ENCODE results near the gene E2F7.

Gene E2F7

DNA sequence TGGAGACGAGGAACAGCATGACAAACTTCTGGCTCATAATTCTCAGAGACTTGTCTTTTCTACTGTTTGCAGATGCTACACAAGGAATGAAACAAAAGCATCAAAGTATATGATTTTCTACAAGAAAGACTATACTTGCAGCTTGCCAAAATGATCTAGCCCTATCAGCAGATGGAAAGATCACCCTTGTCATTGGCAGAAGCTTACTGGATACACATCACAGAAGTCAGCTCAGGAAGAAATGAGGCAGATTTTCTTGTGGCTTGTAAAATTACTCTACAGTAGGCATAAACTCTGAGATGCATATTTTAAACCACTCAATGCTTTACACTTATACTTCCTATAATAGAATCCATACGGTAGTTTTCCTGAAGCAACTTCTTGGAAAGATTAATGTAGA lies 20.6 kb downstream of the E2F7 start:
- Histone ChIP-seq H3K27me3 (ENCODE audit: control insufficient read depth, insufficient read depth, low read length) (no peaks in the 10 kb centered on the region), H3K4me3 (ENCODE audit: low read length) (no peak overlapping the region), H3K36me3 (ENCODE audit: control insufficient read depth, low read depth, low read length) (peaks cover 90% of the 10 kb centered on the region), H3K27ac (ENCODE audit: low read length) (no peak overlapping the region), H3K9me3 (ENCODE audit: control insufficient read depth, low read depth, low read length) (no peaks in the 10 kb centered on the region), H3K4me1 (ENCODE audit: control insufficient read depth, low read depth, low read length) (no peaks in the 10 kb centered on the region), H3K9ac (ENCODE audit: low read length) (no peak overlapping the region)

DNA sequence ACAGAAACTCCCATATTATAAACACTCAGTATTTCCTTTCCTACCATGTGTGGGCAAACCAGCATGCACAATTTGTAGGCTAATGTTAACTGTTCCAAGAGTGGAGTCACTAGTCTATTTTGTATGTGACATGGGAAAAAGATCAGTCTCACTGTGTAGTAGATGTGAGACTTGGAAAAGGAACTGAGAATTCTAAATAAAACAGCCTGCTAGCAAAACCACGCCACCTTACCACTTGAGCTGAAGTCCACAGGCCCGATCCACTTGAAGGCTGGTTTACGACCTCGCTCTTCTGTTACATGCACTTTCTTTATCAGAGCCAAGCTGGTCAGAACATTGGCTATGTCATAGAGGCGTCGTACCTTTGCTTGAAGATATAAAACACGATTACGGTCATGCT lies 22.5 kb downstream of the E2F7 start:
- H3K36me3 ChIP-seq (ENCODE audit: control insufficient read depth, low read depth, low read length): peaks cover 98% of the 10 kb centered on the region
- no peaks in the 10 kb centered on the region for H3K27me3 ChIP-seq (ENCODE audit: control insufficient read depth, insufficient read depth, low read length)
- peaks cover 14% of the 10 kb centered on the region for H3K9me3 ChIP-seq (ENCODE audit: control insufficient read depth, low read depth, low read length)
- H3K27ac ChIP-seq (ENCODE audit: low read length): no peak overlapping the region
- no peak overlapping the region for H3K4me3 ChIP-seq (ENCODE audit: low read length)
- no peaks in the 10 kb centered on the region for H3K4me1 ChIP-seq (ENCODE audit: control insufficient read depth, low read depth, low read length)
- H3K9ac ChIP-seq (ENCODE audit: low read length): no peak overlapping the region

DNA sequence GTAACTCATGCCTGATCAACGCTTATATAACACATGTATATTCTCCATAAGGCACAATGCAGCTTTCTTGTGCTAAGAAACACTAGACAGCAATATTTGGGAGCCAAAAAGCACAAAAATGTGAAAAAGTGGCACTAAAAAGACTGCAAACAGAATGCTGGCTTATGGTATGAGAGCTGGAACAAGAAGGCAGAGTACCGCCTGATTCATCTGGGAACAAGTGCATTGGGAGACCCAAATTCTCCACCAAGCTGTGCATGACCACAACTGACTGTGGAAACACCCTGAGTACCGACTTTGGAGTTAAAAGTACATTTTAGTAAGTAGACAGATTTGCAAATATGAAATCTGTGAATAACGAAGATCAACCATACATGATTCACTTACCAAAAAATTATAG lies 25.1 kb downstream of the E2F7 start:
- no peaks in the 10 kb centered on the region for H3K27me3 ChIP-seq (ENCODE audit: control insufficient read depth, insufficient read depth, low read length)
- H3K36me3 ChIP-seq (ENCODE audit: control insufficient read depth, low read depth, low read length): peaks cover 81% of the 10 kb centered on the region
- no peak overlapping the region for H3K9ac ChIP-seq (ENCODE audit: low read length)
- H3K4me1 ChIP-seq (ENCODE audit: control insufficient read depth, low read depth, low read length): no peaks in the 10 kb centered on the region
- peaks cover 14% of the 10 kb centered on the region for H3K9me3 ChIP-seq (ENCODE audit: control insufficient read depth, low read depth, low read length)
- no peak overlapping the region for H3K4me3 ChIP-seq (ENCODE audit: low read length)
- H3K27ac ChIP-seq (ENCODE audit: low read length): no peak overlapping the region

DNA sequence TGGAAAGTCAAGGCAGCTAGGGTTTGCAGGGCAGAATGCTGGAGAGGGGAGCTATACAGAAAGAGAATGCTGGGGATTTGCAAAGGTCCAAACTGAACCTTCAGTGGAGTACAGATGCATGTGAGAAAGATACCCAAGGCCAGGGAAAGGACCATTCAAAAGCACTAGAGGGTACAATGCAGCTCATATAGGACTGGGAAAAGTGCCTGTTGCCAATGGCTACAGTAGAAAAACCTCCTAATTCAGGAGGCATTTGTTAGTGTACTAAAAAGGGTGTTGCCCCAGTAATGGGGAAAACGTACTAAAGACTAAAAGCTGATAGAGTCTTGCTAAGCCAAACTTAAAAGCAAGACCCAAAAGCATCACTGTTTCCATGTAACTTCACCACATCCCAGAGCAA lies 30.1 kb downstream of the E2F7 start:
- Histone ChIP-seq H3K9me3 (ENCODE audit: control insufficient read depth, low read depth, low read length) (peaks cover 14% of the 10 kb centered on the region), H3K36me3 (ENCODE audit: control insufficient read depth, low read depth, low read length) (peaks cover 78% of the 10 kb centered on the region)

DNA sequence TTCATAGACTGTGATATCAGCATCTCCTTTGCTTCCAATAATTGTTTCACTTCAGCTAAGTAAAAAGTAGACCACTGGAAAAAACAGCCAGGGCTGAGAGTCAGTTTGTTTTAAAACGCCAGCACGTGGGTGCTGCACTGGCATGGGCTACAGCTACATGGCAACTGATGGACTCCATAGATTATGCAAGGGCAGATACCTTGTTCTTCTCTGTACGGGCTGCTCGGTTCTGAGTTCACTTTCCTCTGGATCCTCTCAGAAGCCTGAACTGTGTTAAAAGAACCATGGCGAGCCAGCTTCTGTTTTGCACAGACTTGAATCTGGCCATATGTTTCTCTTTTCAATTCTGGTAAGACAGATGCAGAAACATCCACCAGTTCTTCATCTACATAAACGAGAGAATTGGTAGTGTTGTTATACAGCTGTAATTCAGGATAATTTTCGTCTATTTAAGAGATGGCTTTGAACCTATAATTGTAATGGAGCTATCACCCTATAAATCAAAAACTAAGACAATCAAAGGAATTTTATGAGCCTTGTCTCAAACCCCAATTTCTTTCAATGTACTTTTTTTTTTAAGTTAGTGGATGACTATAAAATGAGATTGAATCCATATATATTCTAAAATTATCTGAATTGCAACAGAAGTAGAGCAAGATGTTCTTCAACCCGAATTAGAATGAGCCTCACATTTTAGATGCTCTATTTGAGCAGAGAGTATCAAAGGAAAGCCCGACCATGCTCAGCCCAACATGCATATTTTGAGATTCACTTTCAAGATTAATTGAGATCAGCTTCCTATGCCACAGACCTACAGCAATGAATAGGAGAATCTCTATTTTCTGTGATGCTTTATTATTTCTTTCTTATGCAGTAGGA lies 31.5 kb downstream of the E2F7 start:
- peaks cover 78% of the 10 kb centered on the region for H3K36me3 ChIP-seq (ENCODE audit: control insufficient read depth, low read depth, low read length)

More for the DNA sequence above, 30.1 kb downstream of the E2F7 start:
- Histone ChIP-seq H3K4me3 (ENCODE audit: low read length) (no peak overlapping the region), H3K4me1 (ENCODE audit: control insufficient read depth, low read depth, low read length) (no peaks in the 10 kb centered on the region), H3K9ac (ENCODE audit: low read length) (no peak overlapping the region), H3K27ac (ENCODE audit: low read length) (no peak overlapping the region), H3K27me3 (ENCODE audit: control insufficient read depth, insufficient read depth, low read length) (no peaks in the 10 kb centered on the region)

DNA sequence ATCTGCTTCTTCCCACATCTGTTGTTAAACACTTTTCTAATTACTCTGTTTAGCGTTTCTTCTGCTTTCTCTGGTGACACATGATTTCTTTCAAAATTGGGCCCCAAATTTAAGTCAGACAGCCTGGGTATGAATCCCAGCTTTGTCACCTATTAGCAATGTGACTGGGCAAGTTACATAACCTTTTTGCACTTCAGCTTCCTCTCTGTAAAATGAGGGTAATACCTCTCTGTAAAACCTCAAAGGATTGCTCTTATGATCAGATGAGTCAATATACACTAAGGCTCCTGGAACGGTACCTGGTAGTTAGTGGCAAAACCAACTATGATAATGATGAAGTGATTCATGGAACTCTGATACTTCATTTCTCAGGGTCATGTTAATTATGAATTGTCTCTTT lies 33.0 kb downstream of the E2F7 start:
- Histone ChIP-seq H3K4me3 (ENCODE audit: low read length) (no peak overlapping the region), H3K9me3 (ENCODE audit: control insufficient read depth, low read depth, low read length) (no peaks in the 10 kb centered on the region), H3K27ac (ENCODE audit: low read length) (no peak overlapping the region), H3K9ac (ENCODE audit: low read length) (no peak overlapping the region), H3K27me3 (ENCODE audit: control insufficient read depth, insufficient read depth, low read length) (no peaks in the 10 kb centered on the region), H3K4me1 (ENCODE audit: control insufficient read depth, low read depth, low read length) (no peaks in the 10 kb centered on the region), H3K36me3 (ENCODE audit: control insufficient read depth, low read depth, low read length) (peaks cover 81% of the 10 kb centered on the region)

More for the DNA sequence above, 31.5 kb downstream of the E2F7 start:
- no peak overlapping the region for H3K4me3 ChIP-seq (ENCODE audit: low read length)
- H3K27me3 ChIP-seq (ENCODE audit: control insufficient read depth, insufficient read depth, low read length): no peaks in the 10 kb centered on the region
- no peaks in the 10 kb centered on the region for H3K4me1 ChIP-seq (ENCODE audit: control insufficient read depth, low read depth, low read length)
- H3K27ac ChIP-seq (ENCODE audit: low read length): no peak overlapping the region
- H3K9me3 ChIP-seq (ENCODE audit: control insufficient read depth, low read depth, low read length): peaks cover 9% of the 10 kb centered on the region
- H3K9ac ChIP-seq (ENCODE audit: low read length): no peak overlapping the region

DNA sequence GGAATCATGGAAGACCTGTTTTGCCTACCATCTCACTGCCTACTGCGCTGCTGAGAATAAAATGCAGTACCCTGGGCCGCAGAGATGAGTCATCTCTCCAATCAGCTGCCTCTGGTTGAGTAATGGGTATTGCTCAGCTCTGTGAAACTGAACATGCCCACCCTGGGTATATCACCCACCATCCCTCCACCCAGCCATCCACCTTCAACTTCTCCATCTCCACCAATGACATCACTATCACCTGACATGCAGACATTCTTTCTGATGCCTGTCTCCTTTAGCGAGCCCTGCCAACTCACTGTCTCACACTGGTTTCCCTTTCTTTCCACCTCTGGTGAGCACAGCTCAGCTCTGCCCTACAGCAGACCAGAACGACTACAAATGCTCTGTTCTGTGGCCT lies 33.6 kb downstream of the E2F7 start:
- Histone ChIP-seq H3K27me3 (ENCODE audit: control insufficient read depth, insufficient read depth, low read length) (no peaks in the 10 kb centered on the region), H3K27ac (ENCODE audit: low read length) (no peak overlapping the region), H3K9ac (ENCODE audit: low read length) (no peak overlapping the region), H3K4me3 (ENCODE audit: low read length) (no peak overlapping the region), H3K36me3 (ENCODE audit: control insufficient read depth, low read depth, low read length) (peaks cover 84% of the 10 kb centered on the region), H3K9me3 (ENCODE audit: control insufficient read depth, low read depth, low read length) (no peaks in the 10 kb centered on the region), H3K4me1 (ENCODE audit: control insufficient read depth, low read depth, low read length) (no peaks in the 10 kb centered on the region)

DNA sequence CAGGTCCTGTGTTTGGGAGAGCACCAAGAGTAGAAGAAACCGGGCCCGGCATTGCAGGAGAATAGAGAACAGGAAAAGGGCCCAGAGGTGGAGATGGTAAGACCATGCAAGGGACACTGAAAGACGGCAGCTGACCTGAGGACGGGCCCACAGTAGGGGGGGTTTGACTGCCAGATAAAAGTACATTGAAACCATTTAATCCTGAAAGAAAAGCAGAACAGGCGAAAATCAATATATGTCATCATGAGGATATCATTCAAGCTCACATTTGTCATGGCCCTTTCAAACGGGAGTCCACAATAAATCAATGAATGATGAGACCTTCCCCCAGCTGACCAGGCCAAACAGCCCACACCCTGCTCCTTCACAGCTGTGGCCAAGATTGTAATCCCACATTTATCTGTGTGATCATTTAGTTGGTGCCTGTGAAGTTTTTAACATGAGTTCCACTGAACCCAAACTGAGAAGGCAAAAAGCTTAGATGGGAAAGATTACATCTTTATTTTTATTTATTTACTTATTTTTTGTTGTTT lies 39.5 kb downstream of the E2F7 start:
- Histone ChIP-seq H3K27me3 (ENCODE audit: control insufficient read depth, insufficient read depth, low read length) (no peaks in the 10 kb centered on the region), H3K27ac (ENCODE audit: low read length) (no peak overlapping the region), H3K4me1 (ENCODE audit: control insufficient read depth, low read depth, low read length) (no peaks in the 10 kb centered on the region), H3K9ac (ENCODE audit: low read length) (no peak overlapping the region), H3K4me3 (ENCODE audit: low read length) (no peak overlapping the region), H3K36me3 (ENCODE audit: control insufficient read depth, low read depth, low read length) (peaks cover 86% of the 10 kb centered on the region), H3K9me3 (ENCODE audit: control insufficient read depth, low read depth, low read length) (no peaks in the 10 kb centered on the region)

DNA sequence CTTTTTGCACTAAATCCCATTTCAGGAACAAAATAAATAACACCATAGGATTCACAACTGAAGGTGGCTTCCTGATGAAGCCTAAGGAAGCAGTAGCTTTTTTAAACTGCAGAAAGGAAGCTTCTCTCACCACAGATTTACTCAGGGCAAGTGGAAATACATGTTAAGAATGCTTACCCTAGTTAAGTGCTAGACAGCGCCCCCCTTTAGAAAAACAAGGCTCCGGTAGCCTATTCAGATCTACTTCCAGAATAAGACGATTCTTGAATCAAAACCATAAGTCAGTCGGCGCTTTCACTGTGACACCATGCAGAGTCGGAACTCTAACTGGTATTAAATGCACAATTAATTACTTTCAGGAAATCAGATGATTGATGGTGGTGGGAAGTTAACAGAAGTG lies 41.9 kb downstream of the E2F7 start:
- Histone ChIP-seq H3K27ac (ENCODE audit: low read length) (no peak overlapping the region), H3K9ac (ENCODE audit: low read length) (no peak overlapping the region), H3K4me3 (ENCODE audit: low read length) (no peak overlapping the region), H3K36me3 (ENCODE audit: control insufficient read depth, low read depth, low read length) (peaks cover 77% of the 10 kb centered on the region), H3K4me1 (ENCODE audit: control insufficient read depth, low read depth, low read length) (no peaks in the 10 kb centered on the region), H3K9me3 (ENCODE audit: control insufficient read depth, low read depth, low read length) (no peaks in the 10 kb centered on the region), H3K27me3 (ENCODE audit: control insufficient read depth, insufficient read depth, low read length) (no peaks in the 10 kb centered on the region)

DNA sequence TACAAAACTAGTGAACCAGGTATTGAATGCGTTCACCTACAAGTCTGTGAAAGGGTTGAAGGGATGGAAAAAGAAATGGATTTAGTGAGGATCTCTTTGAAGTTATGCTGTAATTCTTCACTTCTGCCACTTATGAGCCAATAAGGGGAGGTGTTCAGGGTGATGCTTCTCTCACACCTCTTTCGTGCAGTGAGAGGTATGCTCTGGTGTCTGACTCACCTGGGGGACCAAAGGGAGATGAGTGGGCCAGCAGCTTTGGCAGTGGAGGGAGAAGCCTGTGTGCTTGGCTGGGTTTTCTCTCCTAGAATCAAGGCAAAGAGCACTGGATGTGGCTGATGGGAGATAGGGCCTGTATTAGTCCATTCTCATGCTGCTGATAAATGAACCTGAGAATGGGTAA lies 45.4 kb downstream of the E2F7 start:
- H3K27ac ChIP-seq (ENCODE audit: low read length): no peak overlapping the region
- H3K4me3 ChIP-seq (ENCODE audit: low read length): no peak overlapping the region
- H3K9ac ChIP-seq (ENCODE audit: low read length): no peak overlapping the region
- peaks cover 47% of the 10 kb centered on the region for H3K36me3 ChIP-seq (ENCODE audit: control insufficient read depth, low read depth, low read length)
- no peaks in the 10 kb centered on the region for H3K27me3 ChIP-seq (ENCODE audit: control insufficient read depth, insufficient read depth, low read length)
- no peaks in the 10 kb centered on the region for H3K9me3 ChIP-seq (ENCODE audit: control insufficient read depth, low read depth, low read length)
- H3K4me1 ChIP-seq (ENCODE audit: control insufficient read depth, low read depth, low read length): no peaks in the 10 kb centered on the region

DNA sequence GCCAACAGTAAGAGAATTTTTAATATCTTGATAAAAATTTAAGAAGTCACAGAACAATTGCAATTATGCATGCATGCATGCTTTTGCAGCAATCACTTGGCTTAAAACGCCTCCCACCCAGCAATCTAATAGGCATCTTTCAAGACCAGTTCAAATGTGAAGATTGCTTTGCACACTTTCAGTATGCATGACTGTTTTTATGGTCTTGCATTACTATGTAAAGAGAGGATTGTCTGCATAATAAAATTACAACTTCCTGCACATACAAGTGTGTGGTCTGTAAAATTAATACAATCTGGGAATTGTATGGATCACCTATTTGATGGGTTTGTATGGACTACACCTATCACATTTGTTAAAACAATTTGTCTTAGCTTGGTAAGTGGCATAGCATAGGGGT lies 48.8 kb downstream of the E2F7 start:
- H3K27ac ChIP-seq (ENCODE audit: low read length): no peak overlapping the region
- no peak overlapping the region for H3K9ac ChIP-seq (ENCODE audit: low read length)
- no peaks in the 10 kb centered on the region for H3K27me3 ChIP-seq (ENCODE audit: control insufficient read depth, insufficient read depth, low read length)
- peaks cover 17% of the 10 kb centered on the region for H3K36me3 ChIP-seq (ENCODE audit: control insufficient read depth, low read depth, low read length)
- no peak overlapping the region for H3K4me3 ChIP-seq (ENCODE audit: low read length)
- no peaks in the 10 kb centered on the region for H3K4me1 ChIP-seq (ENCODE audit: control insufficient read depth, low read depth, low read length)
- no peaks in the 10 kb centered on the region for H3K9me3 ChIP-seq (ENCODE audit: control insufficient read depth, low read depth, low read length)

DNA sequence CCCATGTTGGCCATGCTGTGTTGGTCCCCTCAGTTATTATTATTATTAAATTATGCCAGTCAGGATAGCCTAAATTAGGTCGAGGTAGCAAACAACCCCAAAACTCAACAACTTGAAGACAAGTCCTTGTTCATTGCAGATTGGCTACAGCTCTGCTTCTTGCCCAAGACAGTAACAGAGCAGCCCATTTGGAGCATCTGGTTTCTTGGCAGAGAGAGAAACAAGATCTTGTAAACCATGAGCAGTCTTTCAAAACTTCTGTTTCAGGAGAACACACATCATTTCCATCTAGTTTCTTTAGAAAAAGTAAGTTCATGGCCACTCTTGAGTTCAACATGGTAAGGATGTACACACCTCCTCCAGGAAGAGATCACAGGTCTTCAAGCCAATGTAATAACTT lies 52.3 kb downstream of the E2F7 start:
- Histone ChIP-seq H3K9ac (ENCODE audit: low read length) (no peak overlapping the region), H3K36me3 (ENCODE audit: control insufficient read depth, low read depth, low read length) (no peaks in the 10 kb centered on the region), H3K4me3 (ENCODE audit: low read length) (no peak overlapping the region), H3K9me3 (ENCODE audit: control insufficient read depth, low read depth, low read length) (no peaks in the 10 kb centered on the region), H3K4me1 (ENCODE audit: control insufficient read depth, low read depth, low read length) (peaks cover 4% of the 10 kb centered on the region), H3K27me3 (ENCODE audit: control insufficient read depth, insufficient read depth, low read length) (no peaks in the 10 kb centered on the region), H3K27ac (ENCODE audit: low read length) (no peak overlapping the region)
